KMS-11 (cell line): Measurements from ENCODE around the gene TRIM58.

ENCODE experiments used
- H2AFZ ChIP-seq: fragments of 200-600 bp; sonication (generic); 2 replicates; pipeline ENCODE4 v1.6.1; 2016; ENCODE audit warnings: antibody characterized with exemption, mixed run types, low read depth
- H3K27ac ChIP-seq: fragments of 200-600 bp; sonication (generic); 2 replicates; pipeline ENCODE4 v1.6.1; 2016; ENCODE audit warnings: mild to moderate bottlenecking, mixed run types
- H3K27me3 ChIP-seq: fragments of 200-600 bp; sonication (generic); 2 replicates; pipeline ENCODE4 v1.6.1; 2017; ENCODE audit warnings: mild to moderate bottlenecking, low read depth, mixed run types, moderate library complexity; ENCODE audit not compliant: insufficient read depth
- H3K36me3 ChIP-seq: fragments of 200-600 bp; sonication (generic); 2 replicates; pipeline ENCODE4 v1.6.1; 2017; ENCODE audit warnings: mild to moderate bottlenecking, mixed run types; ENCODE audit not compliant: insufficient read depth
- H3K4me1 ChIP-seq: fragments of 200-600 bp; sonication (generic); 2 replicates; pipeline ENCODE4 v1.6.1; 2016; ENCODE audit warnings: mild to moderate bottlenecking, low read depth, mixed run types; ENCODE audit not compliant: poor library complexity, severe bottlenecking
- H3K4me2 ChIP-seq: fragments of 200-600 bp; sonication (generic); 2 replicates; pipeline ENCODE4 v1.7.0; 2016; ENCODE audit warnings: mild to moderate bottlenecking, mixed run types
- H3K4me3 ChIP-seq: fragments of 200-600 bp; sonication (generic); IDR thresholded peaks from 2 replicates; pipeline ENCODE4 v1.6.1; 2017; ENCODE audit warnings: low read depth, low read length, mixed read lengths; ENCODE audit not compliant: insufficient read depth
- H3K79me2 ChIP-seq: fragments of 200-600 bp; sonication (generic); 2 replicates; pipeline ENCODE4 v1.6.1; 2016; ENCODE audit warnings: low read depth, mixed run types; ENCODE audit not compliant: insufficient read depth
- H3K9ac ChIP-seq: fragments of 200-600 bp; sonication (generic); 2 replicates; pipeline ENCODE4 v1.6.1; 2016; ENCODE audit warnings: mild to moderate bottlenecking, mixed run types
- H4K20me1 ChIP-seq: fragments of 200-600 bp; sonication (generic); 2 replicates; pipeline ENCODE4 v1.6.1; 2016; ENCODE audit warnings: mild to moderate bottlenecking, mixed run types; ENCODE audit not compliant: insufficient read depth
- TF ChIP-seq, protein P1 (sequence below): fragments of 200-600 bp; sonication (generic); conservative IDR thresholded peaks from 2 replicates; pipeline ENCODE4 v1.6.1; 2017; ENCODE audit warnings: low read depth, mild to moderate bottlenecking, antibody characterized with exemption, low read length, moderate library complexity, mixed read lengths

The TRIM58 gene

GRCh38 chr1:247904122-247904521 lies 47.1 kb downstream of the TRIM58 start:
- no peaks in the 10 kb centered on the region for H3K36me3 ChIP-seq
- no peak overlapping the region for H3K4me2 ChIP-seq
- TF ChIP-seq, protein P1, sequence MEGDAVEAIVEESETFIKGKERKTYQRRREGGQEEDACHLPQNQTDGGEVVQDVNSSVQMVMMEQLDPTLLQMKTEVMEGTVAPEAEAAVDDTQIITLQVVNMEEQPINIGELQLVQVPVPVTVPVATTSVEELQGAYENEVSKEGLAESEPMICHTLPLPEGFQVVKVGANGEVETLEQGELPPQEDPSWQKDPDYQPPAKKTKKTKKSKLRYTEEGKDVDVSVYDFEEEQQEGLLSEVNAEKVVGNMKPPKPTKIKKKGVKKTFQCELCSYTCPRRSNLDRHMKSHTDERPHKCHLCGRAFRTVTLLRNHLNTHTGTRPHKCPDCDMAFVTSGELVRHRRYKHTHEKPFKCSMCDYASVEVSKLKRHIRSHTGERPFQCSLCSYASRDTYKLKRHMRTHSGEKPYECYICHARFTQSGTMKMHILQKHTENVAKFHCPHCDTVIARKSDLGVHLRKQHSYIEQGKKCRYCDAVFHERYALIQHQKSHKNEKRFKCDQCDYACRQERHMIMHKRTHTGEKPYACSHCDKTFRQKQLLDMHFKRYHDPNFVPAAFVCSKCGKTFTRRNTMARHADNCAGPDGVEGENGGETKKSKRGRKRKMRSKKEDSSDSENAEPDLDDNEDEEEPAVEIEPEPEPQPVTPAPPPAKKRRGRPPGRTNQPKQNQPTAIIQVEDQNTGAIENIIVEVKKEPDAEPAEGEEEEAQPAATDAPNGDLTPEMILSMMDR: no peak
- H3K4me1 ChIP-seq: no peaks in the 10 kb centered on the region
- H2AFZ ChIP-seq: no peak overlapping the region
- H3K27ac ChIP-seq: no peak overlapping the region
- H3K4me3 ChIP-seq: no peak overlapping the region
- H3K9ac ChIP-seq: no peak overlapping the region
- no peaks in the 10 kb centered on the region for H4K20me1 ChIP-seq
- no peaks in the 10 kb centered on the region for H3K79me2 ChIP-seq
- no peaks in the 10 kb centered on the region for H3K27me3 ChIP-seq

DNA sequence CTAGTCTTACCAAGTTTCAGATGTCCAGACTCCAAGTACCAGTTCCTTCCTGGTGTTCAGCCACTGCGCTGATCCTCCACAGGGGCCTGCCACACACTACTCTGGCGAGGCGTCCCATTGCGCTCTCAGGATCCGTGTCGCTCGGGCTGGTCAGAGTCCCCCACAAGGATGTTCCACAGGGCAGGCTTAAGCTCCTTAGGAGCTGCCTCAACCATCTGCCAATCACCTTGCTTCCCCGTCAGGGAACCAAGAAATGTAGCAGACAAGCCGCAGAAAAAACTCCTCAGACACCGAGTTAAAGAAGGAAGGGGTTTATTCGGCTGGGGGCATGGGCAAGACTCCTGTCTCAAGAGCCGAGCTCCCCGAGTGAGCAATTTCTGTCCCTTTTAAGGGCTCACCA lies 48.2 kb downstream of the TRIM58 start:
- H3K9ac ChIP-seq: no peak overlapping the region
- H3K4me3 ChIP-seq: no peak overlapping the region
- H4K20me1 ChIP-seq: no peaks in the 10 kb centered on the region
- TF ChIP-seq, protein P1: no peak
- H3K79me2 ChIP-seq: no peaks in the 10 kb centered on the region
- H3K36me3 ChIP-seq: no peaks in the 10 kb centered on the region
- no peaks in the 10 kb centered on the region for H3K4me1 ChIP-seq
- H3K27me3 ChIP-seq: no peaks in the 10 kb centered on the region
- no peak overlapping the region for H3K4me2 ChIP-seq
- no peak overlapping the region for H3K27ac ChIP-seq
- no peak overlapping the region for H2AFZ ChIP-seq

DNA sequence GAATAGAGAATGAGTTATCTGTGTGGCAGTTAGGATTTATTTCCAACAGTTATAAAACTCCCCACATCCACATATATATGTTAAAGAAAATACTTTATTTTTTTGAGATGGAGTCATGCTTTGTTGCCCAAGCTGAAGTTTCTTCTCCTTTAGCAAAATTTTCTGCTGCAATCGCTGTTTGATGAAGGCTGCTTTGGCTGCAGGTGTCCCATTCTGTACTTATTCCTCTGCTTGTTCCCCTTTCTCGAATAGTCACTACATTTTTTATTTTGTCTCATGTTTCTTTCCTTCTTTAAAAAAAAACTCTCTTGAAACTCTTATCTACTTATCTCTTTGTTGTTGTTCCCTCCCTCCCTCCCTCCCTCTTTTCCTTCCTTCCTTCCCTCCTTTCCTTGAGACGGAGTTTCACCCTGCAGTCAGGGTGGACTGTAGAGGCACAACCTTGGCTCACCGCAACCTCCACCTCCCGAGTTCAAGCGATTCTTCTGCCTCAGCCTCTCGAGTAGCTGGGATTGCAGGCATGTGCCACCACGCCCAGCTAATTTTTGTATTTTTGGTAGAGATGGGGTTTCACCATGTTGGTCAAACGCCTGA lies 49.0 kb downstream of the TRIM58 start:
- H3K4me3 ChIP-seq: no peak overlapping the region
- TF ChIP-seq, protein P1: no peak

DNA sequence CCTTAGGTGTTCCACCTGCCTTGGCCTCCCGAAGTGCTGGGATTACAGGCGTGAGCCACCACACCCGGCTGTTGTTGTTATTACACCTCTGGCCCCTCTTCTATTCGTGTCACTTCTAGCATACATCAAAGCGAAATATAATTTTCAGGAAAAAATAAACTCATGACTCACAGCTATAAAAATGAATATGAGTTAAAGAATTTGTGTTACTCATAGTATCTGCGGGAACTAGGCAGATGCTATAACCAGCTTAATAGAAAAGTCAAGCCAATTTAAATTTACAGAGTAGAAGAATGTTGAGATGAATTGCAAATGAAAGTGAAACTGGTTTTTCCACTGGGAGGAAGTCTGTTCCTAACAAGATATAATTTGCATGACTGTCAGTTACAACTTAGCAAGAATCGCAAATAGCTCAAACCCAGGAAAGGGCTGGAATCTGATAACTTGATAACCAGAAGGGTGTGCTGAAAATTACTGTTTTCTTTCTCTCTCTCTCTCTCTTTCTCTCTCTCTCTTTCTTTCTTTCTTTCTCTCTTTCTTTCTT lies 49.6 kb downstream of the TRIM58 start:
- H2AFZ ChIP-seq: no peak overlapping the region
- H3K4me3 ChIP-seq: no peak overlapping the region
- no peak overlapping the region for H3K9ac ChIP-seq
- no peak overlapping the region for H3K27ac ChIP-seq
- no peaks in the 10 kb centered on the region for H3K4me1 ChIP-seq
- H3K27me3 ChIP-seq: no peaks in the 10 kb centered on the region
- no peaks in the 10 kb centered on the region for H4K20me1 ChIP-seq
- H3K4me2 ChIP-seq: no peak overlapping the region
- no peaks in the 10 kb centered on the region for H3K36me3 ChIP-seq
- no peaks in the 10 kb centered on the region for H3K79me2 ChIP-seq
- TF ChIP-seq, protein P1: no peak

More for the DNA sequence above, 49.0 kb downstream of the TRIM58 start:
- no peaks in the 10 kb centered on the region for H4K20me1 ChIP-seq
- H2AFZ ChIP-seq: no peak overlapping the region
- H3K4me2 ChIP-seq: no peak overlapping the region
- no peaks in the 10 kb centered on the region for H3K27me3 ChIP-seq
- no peaks in the 10 kb centered on the region for H3K79me2 ChIP-seq
- H3K9ac ChIP-seq: no peak overlapping the region
- no peaks in the 10 kb centered on the region for H3K4me1 ChIP-seq
- H3K36me3 ChIP-seq: no peaks in the 10 kb centered on the region
- H3K27ac ChIP-seq: no peak overlapping the region
